Kidney epithelial cell (primary cell): ENCODE measurements around the gene EREG. TPM values are rescaled to one million over a fixed set of nuclear protein-coding genes. Genes with fewer than 3 reads are reported as not detected.
"Not testable (repeated sequence)": the region's sequence is repeated elsewhere in the genome, so short reads cannot be mapped to it uniquely, and the experiment has no call there.

ENCODE experiments used
- DNase-seq: peaks from one replicate; pipeline ENCODE4 v3.0.0-alpha.2; 2010; ENCODE audit warnings: low read depth
- H3K27me3 ChIP-seq: 2 replicates; pipeline ENCODE4 v1.6.0; 2011; ENCODE audit warnings: low read length; ENCODE audit not compliant: control insufficient read depth, insufficient read depth
- H3K36me3 ChIP-seq: 2 replicates; pipeline ENCODE4 v1.5.1; 2011; ENCODE audit warnings: low read length; ENCODE audit not compliant: control insufficient read depth, insufficient read depth
- H3K4me3 ChIP-seq: 2 replicates; pipeline ENCODE4 v1.5.1; 2011; ENCODE audit warnings: low read depth, mild to moderate bottlenecking, control low read depth, low read length
- CTCF ChIP-seq: IDR thresholded peaks from 2 replicates; pipeline ENCODE4 v1.5.1; 2011; ENCODE audit warnings: mild to moderate bottlenecking, moderate library complexity, low read length, control low read depth, inconsistent platforms; ENCODE audit not compliant: insufficient read depth, poor library complexity, severe bottlenecking
- total RNA-seq: library from RNA; depleted of rRNA; stranded (reverse); fragments of >200 nt; gene quantifications from 2 replicates; pipeline ENCODE4 v1.2.3, GENCODE V29; 2015

Gene EREG
- total RNA-seq, 1 donor from 2014 or later, result 7.5 TPM

GRCh38 chr4:74334636-74335035 is 30.3 kb upstream of the EREG start:
- no peak overlapping the region for H3K4me3 ChIP-seq
- TF ChIP-seq CTCF, result no peak
- DNase-seq, result no peak
- H3K27me3 ChIP-seq, result no peaks in the 10 kb centered on the region
- H3K36me3 ChIP-seq, result no peaks in the 10 kb centered on the region

GRCh38 chr4:74335341-74336021 is 29.5 kb upstream of the EREG start:
- H3K4me3 ChIP-seq, result no peak overlapping the region
- no peaks in the 10 kb centered on the region for H3K36me3 ChIP-seq
- DNase-seq, result no peak
- no peak for TF ChIP-seq CTCF
- H3K27me3 ChIP-seq, result no peaks in the 10 kb centered on the region

- no peak for DNase-seq
- H3K27me3 ChIP-seq, result no peaks in the 10 kb centered on the region
- no peak for TF ChIP-seq CTCF
- no peak overlapping the region for H3K4me3 ChIP-seq
- no peaks in the 10 kb centered on the region for H3K36me3 ChIP-seq
Measured at GRCh38 chr4:74338792-74339333, 26.1 kb upstream of the EREG start.

GRCh38 chr4:74339501-74339900 is 25.4 kb upstream of the EREG start:
- no peak for TF ChIP-seq CTCF
- no peaks in the 10 kb centered on the region for H3K27me3 ChIP-seq
- DNase-seq, result no peak
- no peak overlapping the region for H3K4me3 ChIP-seq
- no peaks in the 10 kb centered on the region for H3K36me3 ChIP-seq

GRCh38 chr4:74340421-74340820 is 24.5 kb upstream of the EREG start:
- H3K4me3 ChIP-seq, H3K27me3 ChIP-seq, DNase-seq, H3K36me3 ChIP-seq: not testable (repeated sequence)

- no peak overlapping the region for H3K4me3 ChIP-seq
- H3K36me3 ChIP-seq, result no peaks in the 10 kb centered on the region
- no peaks in the 10 kb centered on the region for H3K27me3 ChIP-seq
- no peak for DNase-seq
- TF ChIP-seq CTCF, result no peak
Measured at GRCh38 chr4:74344031-74344430, 20.9 kb upstream of the EREG start.
